Breast epithelium (tissue), 3 donors: ENCODE measurements around the gene CENPA.

Experiments
- CTCF ChIP-seq, 3 donors: fragments of 450-650 bp; IDR thresholded peaks; one replicate each; pipeline ENCODE4 v1.5.1; 2016 to 2017; ENCODE audit warnings: antibody characterized with exemption in 3 of 3, mild to moderate bottlenecking in 3 of 3, moderate library complexity in 3 of 3
- POLR2A ChIP-seq: fragments of 450-650 bp; IDR thresholded peaks from one replicate; pipeline ENCODE4 v1.6.1; 2016; ENCODE audit warnings: antibody characterized with exemption, mild to moderate bottlenecking, moderate library complexity
- POLR2AphosphoS5 ChIP-seq, 3 donors: sonication (generic); formaldehyde crosslinking; IDR thresholded peaks; one replicate each; pipeline ENCODE4 v1.6.1; 2017; ENCODE audit warnings: antibody characterized with exemption in 3 of 3

GRCh38 chr2:26754972-26755670, 30.7 kb upstream of the CENPA start:
- TF ChIP-seq CTCF (IDR thresholded peaks at IDR 0.05) (no peak), POLR2A (no peak), POLR2AphosphoS5 (IDR thresholded peaks at IDR 0.05) (no peak)
